Endothelial cell of umbilical vein (primary cell): ENCODE data around the gene NUDCD3. TPM values are rescaled to one million over a fixed set of nuclear protein-coding genes. Genes with fewer than 3 reads are reported as not detected.

Experiments
- BruUV-seq: library from RNA; stranded (reverse); fragments of 400-500 nt; replicated peaks from 2 replicates; lab custom pipeline; 2021; lab: Mats Ljungman, UMichigan
- CTCF ChIA-PET: fragments of 300-600, 350-600 bp; sonication (Branson Sonifier 250); formaldehyde crosslinking; loops from one replicate; lab custom pipeline; 2021; ENCODE audit warnings: antibody characterized with exemption, inconsistent platforms; lab: Charles Lee
- POLR2A ChIA-PET: fragments of 300-600, 350-600 bp; sonication (Branson Sonifier 250); formaldehyde crosslinking; loops from one replicate; lab custom pipeline; 2021; ENCODE audit warnings: antibody characterized with exemption, inconsistent platforms; lab: Charles Lee
- DNase-seq: peaks from one replicate; pipeline ENCODE4 v3.0.0-alpha.2; 2011; ENCODE audit warnings: low read depth, low spot score
- FAIRE-seq: peaks from 2 replicates; lab custom pipeline; 2011; peaks lifted over from hg19 to GRCh38; lab: Jason Lieb, UNC
- H2AFZ ChIP-seq: 2 replicates; pipeline ENCODE4 v1.6.0; 2012; ENCODE audit warnings: low read depth, low read length, control low read depth, inconsistent platforms
- H3K27ac ChIP-seq: 2 replicates; pipeline ENCODE4 v1.5.1; 2011; ENCODE audit warnings: low read depth, mild to moderate bottlenecking, control low read depth, low read length, moderate library complexity; ENCODE audit not compliant: insufficient read depth
- H3K27me3 ChIP-seq, 2 experiments: 2 replicates each; pipeline versions ENCODE4 v1.6.0 to v1.6.1; 2011; ENCODE audit warnings: low read length in 2 of 2, mixed read lengths in 1 of 2; ENCODE audit not compliant: control insufficient read depth in 2 of 2, insufficient read depth in 2 of 2
- H3K36me3 ChIP-seq, 2 experiments: 2 replicates in 1 of 2; 3 replicates in 1 of 2; pipeline ENCODE4 v1.5.1; 2011; ENCODE audit warnings: low read length in 2 of 2, mild to moderate bottlenecking in 1 of 2, moderate library complexity in 1 of 2; ENCODE audit not compliant: control insufficient read depth in 2 of 2, insufficient read depth in 2 of 2; ENCODE audit errors: extremely low read depth in 1 of 2
- H3K4me1 ChIP-seq: 3 replicates; pipeline ENCODE4 v1.5.1; 2011; ENCODE audit warnings: mild to moderate bottlenecking, low read length; ENCODE audit not compliant: control insufficient read depth, insufficient read depth; ENCODE audit errors: extremely low read depth
- H3K4me2 ChIP-seq: 2 replicates; pipeline ENCODE4 v1.6.1; 2011; ENCODE audit warnings: low read length, control low read depth, mixed read lengths; ENCODE audit not compliant: insufficient read depth
- H3K4me3 ChIP-seq, 3 experiments: fragments of 200-600 bp in 1 of 3; sonication (generic), shearing (Covaris generic) in 1 of 3; replicated peaks in 1 of 3; 2 replicates each; pipeline ENCODE4 v1.5.1; 2011 to 2016; ENCODE audit warnings: control low read depth in 3 of 3, low read length in 3 of 3, mild to moderate bottlenecking in 2 of 3, inconsistent platforms in 1 of 3, low read depth in 1 of 3, moderate library complexity in 1 of 3; ENCODE audit not compliant: insufficient read depth in 1 of 3
- H3K79me2 ChIP-seq: 2 replicates; pipeline ENCODE4 v1.6.0; 2012; ENCODE audit warnings: low read length, inconsistent platforms; ENCODE audit not compliant: control insufficient read depth, insufficient read depth
- H3K9ac ChIP-seq: replicated peaks from 2 replicates; pipeline ENCODE3; 2011; ENCODE audit warnings: low read length, control low read depth; ENCODE audit not compliant: insufficient read depth; ENCODE audit errors: extremely low read depth
- H3K9me1 ChIP-seq: replicated peaks from 3 replicates; pipeline ENCODE4 v1.6.0; 2011; ENCODE audit warnings: mild to moderate bottlenecking, low read length; ENCODE audit not compliant: control insufficient read depth, insufficient read depth; ENCODE audit errors: extremely low read depth
- H3K9me3 ChIP-seq: replicated peaks from 2 replicates; pipeline ENCODE4 v1.5.1; 2012; ENCODE audit warnings: low read length, inconsistent platforms; ENCODE audit not compliant: control insufficient read depth, insufficient read depth
- H4K20me1 ChIP-seq: replicated peaks from 2 replicates; pipeline ENCODE3; 2011; ENCODE audit warnings: mild to moderate bottlenecking, low read length; ENCODE audit not compliant: control insufficient read depth, insufficient read depth; ENCODE audit errors: extremely low read depth
- CTCF ChIP-seq, 2 donors: IDR thresholded peaks; 1 replicate in 1 of 2; 2 replicates in 1 of 2; pipeline ENCODE4 v1.5.1; 2011; ENCODE audit warnings: low read length in 2 of 2, mild to moderate bottlenecking in 2 of 2, moderate library complexity in 2 of 2, control low read depth in 1 of 2, inconsistent platforms in 1 of 2, low read depth in 1 of 2; ENCODE audit not compliant: insufficient read depth in 1 of 2; ENCODE audit errors: extremely low read depth in 1 of 2
- EZH2 ChIP-seq: IDR thresholded peaks from 2 replicates; pipeline ENCODE4 v1.6.1; 2012; ENCODE audit warnings: borderline replicate concordance, low read depth, mild to moderate bottlenecking, moderate library complexity, low read length, inconsistent platforms; ENCODE audit not compliant: severe bottlenecking
- FOS ChIP-seq: IDR thresholded peaks from 2 replicates; pipeline ENCODE4 v1.6.1; 2011; ENCODE audit warnings: mild to moderate bottlenecking, low read length, moderate library complexity, borderline replicate concordance; ENCODE audit not compliant: insufficient read depth
- GATA2 ChIP-seq: IDR thresholded peaks from 2 replicates; pipeline ENCODE4 v1.7.0; 2011; ENCODE audit warnings: low read depth, mild to moderate bottlenecking, moderate library complexity, mixed read lengths, low read length; ENCODE audit not compliant: insufficient read length, insufficient read depth
- JUN ChIP-seq: IDR thresholded peaks from 2 replicates; pipeline ENCODE4 v1.6.1; 2011; ENCODE audit warnings: borderline replicate concordance, low read depth; ENCODE audit not compliant: insufficient read length, insufficient read depth
- MAX ChIP-seq: IDR thresholded peaks from 2 replicates; pipeline ENCODE4 v1.6.1; 2011; ENCODE audit not compliant: insufficient read depth, insufficient read length
- MYC ChIP-seq: IDR thresholded peaks from one replicate; pipeline ENCODE4 v1.6.1; 2011; ENCODE audit warnings: mild to moderate bottlenecking, low read depth, low read length
- POLR2A ChIP-seq: IDR thresholded peaks from 2 replicates; pipeline ENCODE4 v1.6.1; 2012; ENCODE audit warnings: low read depth, mild to moderate bottlenecking, control low read depth, low read length
- POLR2AphosphoS5 ChIP-seq: IDR thresholded peaks from 2 replicates; pipeline ENCODE4 v1.6.1; 2012; ENCODE audit warnings: low read depth, mild to moderate bottlenecking, control low read depth, low read length, moderate library complexity; ENCODE audit not compliant: insufficient read depth
- dilution Hi-C: fragments of 300-500 bp; cut with MboI; formaldehyde crosslinking; loops from one replicate; pipeline ENCODE4 v1.15.0; 2019; ENCODE audit warnings: low sequenced_read_pairs; ENCODE audit not compliant: extremely low pct_ligation_motif_present
- intact Hi-C: fragments of 100-400 bp; cut with micrococcal nuclease; formaldehyde crosslinking; loops from one replicate; pipeline ENCODE4 v1.10.0; 2022
- polyA plus RNA-seq, 4 experiments: library from polyadenylated mRNA; depleted of rRNA in 3 of 4; stranded (reverse) in 3 of 4; unstranded in 1 of 4; fragments of >200 nt; gene quantifications; 2 replicates each; pipeline versions ENCODE4 v1.2.1 to v1.2.3, GENCODE V29; 2011 to 2012; ENCODE audit warnings: missing spikeins in 1 of 4
- total RNA-seq: library from RNA; stranded (reverse); gene quantifications from 2 replicates; pipeline ENCODE4 v1.2.3, GENCODE V29; 2021

NUDCD3 gene
- total and polyA plus RNA-seq, 2 donors (not counting 3 experiments of a cell fraction or from before 2014, with no cell fraction given): 50.6 to 137 TPM

GRCh38 chr7:44377134-44377463 lies 113.4 kb downstream of the NUDCD3 start:
- no peak for DNase-seq
- Histone ChIP-seq H3K9me3 (no peaks in the 10 kb centered on the region), H3K36me3 (no peaks in the 10 kb centered on the region), H3K4me2 (no peak overlapping the region), H2AFZ (no peak overlapping the region), H3K79me2 (no peaks in the 10 kb centered on the region), H4K20me1 (no peaks in the 10 kb centered on the region), H3K4me1 (peaks cover 44% of the 10 kb centered on the region), H3K4me3 (no peak overlapping the region), H3K27ac (no peak overlapping the region), H3K9ac (no peak overlapping the region), H3K9me1 (no peaks in the 10 kb centered on the region), H3K27me3 (no peaks in the 10 kb centered on the region)
- no TSS peak for BruUV-seq
- no peak for FAIRE-seq
- dilution Hi-C loops (no loop called here), intact Hi-C loops (no loop called here)
- ChIA-PET CTCF (interaction anchor here (0.8 to 2.3 kb wide), 3 partner anchors 84 to 101 kb away, joined by 3 to 7 read pairs (median 3); no protein-coding TSS in a partner anchor), POLR2A (no interaction called here)
- TF ChIP-seq MAX (no peak), GATA2 (no peak), POLR2A (no peak), POLR2AphosphoS5 (no peak), EZH2 (no peak), JUN (no peak), MYC (no peak), FOS (no peak), CTCF (IDR thresholded peaks at IDR 0.05; ENCODE audit: extremely low read depth in 1 of 2, insufficient read depth in 1 of 2, low read depth in 1 of 2, low read length in 2 of 2) (no peak)
